UCSD-AML1 (cell line): ENCODE measurements around the gene ZIK1.

Experiments
- DNase-seq: peaks from one replicate; lab custom pipeline; 2025; ENCODE audit not compliant: unreplicated experiment; lab: John Stamatoyannopoulos, UW

The ZIK1 gene

DNA sequence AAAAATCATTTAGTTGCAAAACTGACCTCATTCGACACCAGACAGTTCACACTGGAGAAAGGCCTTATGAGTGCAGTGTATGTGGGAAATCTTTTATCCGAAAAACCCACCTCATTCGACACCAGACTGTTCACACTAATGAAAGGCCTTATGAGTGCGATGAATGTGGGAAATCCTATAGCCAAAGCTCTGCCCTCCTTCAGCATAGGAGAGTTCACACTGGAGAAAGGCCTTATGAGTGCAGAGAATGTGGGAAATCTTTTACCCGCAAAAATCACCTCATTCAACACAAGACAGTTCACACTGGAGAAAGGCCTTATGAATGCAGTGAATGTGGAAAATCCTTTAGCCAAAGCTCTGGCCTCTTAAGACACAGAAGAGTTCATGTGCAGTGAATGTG lies 23.0 kb downstream of the ZIK1 start:
- no peak for DNase-seq

DNA sequence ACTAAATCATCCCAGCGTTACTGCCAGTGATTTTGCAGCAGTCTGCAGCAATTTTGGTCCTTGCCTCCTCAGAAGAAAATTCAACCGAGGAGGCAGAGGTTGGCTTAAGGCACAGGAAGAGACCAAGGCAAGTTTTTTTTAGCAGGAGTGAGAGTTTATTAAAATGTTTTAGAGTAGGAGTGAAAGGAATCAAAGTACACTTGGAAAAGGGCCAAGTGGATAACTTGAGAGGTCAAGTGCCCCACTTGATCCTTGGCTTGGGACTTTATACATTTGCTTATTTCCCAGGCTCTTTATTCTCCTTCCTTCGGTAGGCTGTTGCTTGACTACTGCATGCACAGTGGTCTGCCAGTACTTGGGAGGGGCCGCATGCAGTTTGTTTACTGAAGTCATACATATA lies 27.2 kb downstream of the ZIK1 start:
- no peak for DNase-seq

DNA sequence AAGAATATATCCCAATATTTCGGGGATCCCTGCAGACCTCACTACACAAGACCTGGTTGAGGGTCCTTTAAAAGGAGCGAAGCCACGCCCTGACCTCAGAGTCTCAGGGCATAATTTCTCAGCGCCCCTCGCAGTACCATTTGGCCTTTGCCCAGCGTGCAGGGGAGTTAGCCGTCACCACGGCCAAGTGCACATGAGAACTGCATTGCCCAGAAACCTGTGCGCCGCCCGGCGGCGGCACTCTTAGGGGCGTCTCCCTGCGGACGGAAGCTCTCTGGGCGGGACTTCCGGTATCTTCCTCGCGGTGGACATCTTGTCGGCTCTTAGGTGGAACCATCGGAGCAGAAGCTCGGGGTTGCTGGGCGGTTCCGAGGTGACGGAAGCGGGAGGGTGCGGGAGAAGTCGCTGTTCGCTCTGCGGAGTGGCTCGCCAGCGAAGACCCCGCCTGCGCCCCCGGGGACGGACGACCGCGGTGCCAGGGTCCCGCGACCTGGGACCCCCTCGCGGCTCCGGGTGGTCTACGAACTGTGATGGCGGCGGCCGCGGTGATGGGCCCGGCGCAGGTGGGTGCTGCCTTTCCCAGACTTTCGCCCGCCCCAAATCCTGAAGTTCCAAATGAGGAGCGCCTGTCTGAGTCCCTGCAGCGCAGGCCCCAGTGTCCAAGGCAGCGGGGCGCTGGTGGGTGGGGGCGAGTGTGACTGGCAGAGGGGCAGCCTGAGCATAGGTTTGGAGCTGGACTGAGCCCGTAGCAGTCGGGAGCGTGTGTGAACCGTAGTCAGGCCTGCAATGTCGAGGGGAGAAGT lies 30.2 kb downstream of the ZIK1 start, which contains the start of gene ZNF134:
Gene ZNF134 (plus strand): TSS at position 302 of the 803 bp plus-strand sequence. CDS start 5,227 bp downstream, outside the sequence.
- DNase-seq, result peak; percentile 90

GRCh38 chr19:57615346-57615745 lies 31.4 kb downstream of the ZIK1 start:
- DNase-seq, result no peak

DNA sequence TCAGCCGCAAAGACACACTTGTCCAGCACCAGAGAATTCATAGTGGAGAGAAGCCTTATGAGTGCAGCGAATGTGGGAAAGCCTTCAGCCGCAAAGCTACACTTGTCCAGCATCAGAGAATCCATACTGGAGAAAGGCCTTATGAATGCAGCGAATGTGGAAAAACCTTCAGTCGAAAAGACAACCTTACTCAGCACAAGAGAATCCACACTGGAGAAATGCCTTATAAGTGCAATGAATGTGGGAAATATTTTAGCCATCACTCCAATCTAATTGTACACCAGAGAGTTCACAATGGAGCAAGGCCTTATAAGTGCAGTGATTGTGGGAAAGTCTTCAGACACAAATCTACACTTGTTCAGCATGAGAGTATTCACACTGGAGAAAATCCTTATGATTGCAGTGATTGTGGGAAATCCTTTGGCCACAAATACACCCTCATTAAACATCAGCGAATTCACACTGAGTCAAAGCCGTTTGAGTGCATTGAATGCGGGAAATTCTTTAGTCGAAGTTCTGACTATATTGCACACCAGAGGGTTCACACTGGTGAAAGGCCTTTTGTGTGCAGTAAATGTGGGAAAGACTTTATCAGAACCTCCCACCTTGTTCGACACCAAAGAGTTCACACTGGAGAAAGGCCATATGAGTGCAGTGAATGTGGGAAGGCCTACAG lies 36.9 kb downstream of the ZIK1 start:
- no peak for DNase-seq

DNA sequence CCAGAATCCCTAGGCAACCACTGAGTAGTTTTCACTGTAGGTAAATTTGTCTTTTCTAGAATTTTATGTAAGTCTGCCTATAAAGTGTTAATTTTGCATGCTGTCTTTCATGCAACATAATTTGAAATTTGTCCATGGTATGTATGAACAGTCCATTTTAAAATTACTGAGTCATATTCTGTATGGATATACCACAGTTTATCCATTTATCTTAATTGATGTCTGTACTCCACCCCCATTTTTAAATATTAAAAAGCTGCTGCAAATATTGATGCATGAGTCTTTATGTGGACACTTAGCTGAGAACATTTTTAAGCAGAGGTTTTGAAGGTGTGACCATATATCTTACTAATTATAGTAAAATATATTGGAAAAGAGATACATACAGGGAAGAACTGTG lies 39.1 kb downstream of the ZIK1 start:
- no peak for DNase-seq

DNA sequence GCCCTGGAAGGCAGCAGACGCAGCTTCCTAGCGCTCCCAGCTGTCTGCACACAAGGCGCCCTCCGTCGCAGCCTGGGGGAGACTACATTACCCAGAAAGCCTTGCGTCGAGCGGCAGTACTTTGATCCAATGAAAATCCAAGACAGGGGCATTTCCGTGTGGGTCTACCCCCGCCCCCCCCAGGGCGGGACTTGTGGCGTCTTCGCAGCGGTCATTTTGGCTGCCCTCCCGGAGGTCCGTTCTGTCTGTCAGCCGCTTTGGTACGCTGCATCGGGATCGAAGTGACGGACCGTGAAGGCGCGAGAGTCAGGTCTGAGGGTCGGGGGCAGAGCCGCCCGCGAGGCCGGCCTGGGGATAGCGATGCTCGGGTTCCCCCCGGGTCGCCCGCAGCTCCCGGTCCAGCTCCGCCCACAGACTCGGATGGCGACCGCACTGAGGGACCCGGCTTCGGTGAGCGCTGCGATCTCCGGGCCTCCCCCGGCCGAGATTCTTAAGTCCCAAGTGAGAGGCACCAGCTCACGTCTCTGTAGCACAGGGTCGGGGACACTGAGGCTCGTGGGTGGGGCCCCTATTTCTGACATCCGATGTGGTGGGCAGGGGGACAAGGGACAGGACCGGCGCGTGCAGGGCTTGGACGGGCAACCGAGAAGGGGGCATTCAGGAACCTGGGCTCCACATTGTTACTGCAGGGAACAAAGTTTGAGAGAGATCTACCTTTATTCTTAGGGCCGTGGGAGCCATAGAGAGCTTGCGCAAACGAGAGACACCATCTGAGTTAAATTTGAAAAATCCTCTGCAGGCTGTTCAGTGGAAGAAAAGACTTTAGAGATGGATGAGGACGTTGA lies 49.3 kb downstream of the ZIK1 start, which contains the start of gene ZNF211:
Gene ZNF211 (plus strand): TSS at position 182 of the 845 bp plus-strand sequence. CDS start 179 bp downstream, at position 361.
- peak; percentile 91 for DNase-seq

DNA sequence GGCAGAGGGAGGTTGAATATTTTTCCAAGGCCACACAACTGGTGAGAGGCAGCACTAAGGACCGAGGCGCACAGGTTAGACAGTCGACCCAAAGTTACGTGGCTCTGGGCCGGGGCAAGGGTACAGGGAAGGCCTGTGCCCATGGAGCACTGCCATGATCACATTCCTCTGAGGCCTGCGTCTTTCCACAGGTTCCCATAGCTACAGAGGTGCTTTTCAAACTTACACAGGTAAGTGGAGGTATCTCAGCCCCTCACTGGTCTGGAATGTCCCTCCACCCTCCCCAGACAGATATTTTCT lies 49.8 kb downstream of the ZIK1 start:
- DNase-seq, result no peak

DNA sequence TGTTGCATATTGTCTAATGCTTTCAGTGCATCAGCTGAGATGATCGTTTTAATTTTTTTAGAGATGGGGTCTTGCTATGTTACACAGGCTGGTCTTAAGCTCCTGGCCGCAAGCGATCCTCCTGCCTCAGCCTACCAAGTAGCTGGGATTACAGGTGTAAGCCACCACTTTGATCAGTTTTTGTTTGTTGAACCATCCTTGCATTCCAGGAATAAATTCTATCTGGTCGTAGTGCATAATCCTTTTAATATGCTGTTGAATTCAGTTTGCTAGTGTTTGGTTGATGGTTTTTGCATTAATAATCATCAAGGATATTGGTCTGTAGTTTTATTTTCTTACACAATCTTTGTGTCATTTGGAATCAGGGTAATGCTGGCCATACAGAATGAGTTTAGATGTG lies 53.4 kb downstream of the ZIK1 start:
- no peak for DNase-seq

DNA sequence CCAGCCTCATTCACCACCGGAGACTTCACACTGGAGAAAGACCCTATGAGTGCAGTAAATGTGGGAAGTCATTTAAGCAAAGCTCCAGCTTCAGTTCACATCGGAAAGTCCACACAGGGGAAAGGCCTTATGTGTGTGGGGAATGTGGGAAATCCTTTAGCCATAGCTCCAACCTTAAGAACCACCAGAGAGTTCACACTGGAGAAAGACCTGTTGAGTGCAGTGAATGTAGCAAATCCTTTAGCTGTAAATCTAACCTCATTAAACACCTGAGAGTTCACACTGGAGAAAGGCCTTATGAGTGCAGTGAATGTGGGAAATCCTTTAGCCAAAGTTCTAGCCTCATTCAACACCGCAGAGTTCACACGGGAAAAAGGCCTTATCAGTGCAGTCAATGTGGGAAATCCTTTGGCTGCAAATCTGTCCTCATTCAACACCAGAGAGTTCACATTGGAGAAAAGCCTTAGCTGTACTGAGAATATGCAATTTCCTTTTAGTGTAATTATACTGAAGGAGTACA lies 57.8 kb downstream of the ZIK1 start:
- DNase-seq, result no peak

DNA sequence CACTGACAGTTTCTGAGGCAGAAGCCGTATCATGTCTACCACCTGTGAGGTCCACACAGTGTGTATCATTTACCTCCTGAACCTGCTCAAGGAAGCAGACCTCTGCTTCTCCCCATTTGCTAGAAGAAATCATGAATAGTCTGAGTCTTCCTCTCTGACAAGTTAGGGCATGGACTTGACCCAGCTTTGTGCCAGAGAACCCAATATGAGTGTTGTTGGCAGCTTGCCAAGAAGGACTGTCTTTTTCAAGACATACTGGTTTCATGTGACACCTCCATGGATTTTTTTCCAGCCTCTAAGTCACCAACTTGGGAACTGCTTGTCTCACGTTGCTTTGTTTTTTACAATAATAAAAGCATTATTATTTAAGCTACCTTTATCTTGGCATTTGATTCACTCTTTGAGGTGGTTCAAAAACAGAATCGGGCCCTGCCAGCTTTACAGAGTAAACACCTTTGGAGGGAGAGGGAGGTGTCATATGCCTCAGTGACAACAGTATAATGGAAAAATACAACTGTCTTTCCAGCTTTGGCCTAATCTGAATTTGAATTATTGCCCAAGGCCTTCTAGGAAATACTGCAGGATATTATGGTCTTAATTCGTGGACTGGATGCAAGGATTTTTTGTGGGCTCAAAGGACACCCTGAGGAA lies 58.6 kb downstream of the ZIK1 start:
- no peak for DNase-seq
